Measurements from ENCODE around the gene ELL.

Gene ELL

DNA sequence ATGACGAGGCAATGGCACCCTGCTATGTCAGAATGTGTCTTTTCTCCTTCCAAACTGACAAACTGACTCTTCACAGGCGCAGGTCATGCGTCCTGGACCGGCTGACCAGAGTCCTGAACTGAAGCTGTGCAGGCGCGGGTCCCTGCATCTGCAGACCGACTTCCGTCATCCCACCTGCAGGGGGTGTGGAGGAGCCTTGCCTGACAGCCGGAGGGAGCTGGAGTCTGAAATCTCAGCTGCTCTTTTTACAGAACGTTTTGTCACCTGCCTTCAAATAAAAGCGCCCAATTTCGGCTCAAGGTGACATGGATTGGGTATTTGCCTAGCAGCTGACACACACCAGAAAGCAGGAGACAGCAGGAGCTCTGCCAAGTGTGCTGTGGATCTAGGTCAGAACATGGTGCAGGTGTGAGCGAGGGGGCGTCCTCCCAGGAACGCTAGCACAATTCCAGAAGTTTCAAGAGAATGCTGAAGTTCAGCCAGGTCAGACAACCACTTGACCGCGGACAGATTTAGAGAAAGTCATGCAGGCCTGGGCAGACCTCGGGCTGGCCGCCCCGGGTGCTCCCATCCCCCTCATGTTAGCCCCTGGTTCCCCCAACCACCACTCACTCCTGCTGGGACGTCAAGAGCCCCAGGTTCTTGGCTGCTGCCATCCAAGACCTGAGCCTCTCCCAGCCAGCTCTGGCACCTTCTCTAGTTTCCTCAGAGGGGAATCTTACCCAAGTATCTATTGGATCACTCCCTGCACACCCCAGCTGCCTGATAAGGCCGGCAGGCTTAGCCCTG lies 32.8 kb downstream of the ELL start:
- DNase-seq (ENCODE audit: low read depth), result no peak

DNA sequence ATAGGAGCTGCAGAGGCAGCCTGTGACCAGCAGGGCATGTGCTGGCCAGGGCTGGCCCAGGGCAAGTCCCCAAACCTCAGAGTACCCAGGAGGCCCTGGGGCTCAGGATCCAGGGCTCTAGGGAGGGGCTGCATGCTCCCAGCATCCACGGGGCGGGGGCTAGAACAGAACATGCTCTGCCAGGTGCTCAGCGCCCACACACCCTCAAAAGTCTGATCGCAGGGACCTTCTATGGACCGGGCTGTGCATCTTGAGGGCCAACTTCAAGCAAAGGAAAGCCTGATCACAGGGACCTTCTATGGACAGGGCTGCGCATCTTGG lies 33.5 kb downstream of the ELL start:
- no peak for DNase-seq (ENCODE audit: low read depth)

DNA sequence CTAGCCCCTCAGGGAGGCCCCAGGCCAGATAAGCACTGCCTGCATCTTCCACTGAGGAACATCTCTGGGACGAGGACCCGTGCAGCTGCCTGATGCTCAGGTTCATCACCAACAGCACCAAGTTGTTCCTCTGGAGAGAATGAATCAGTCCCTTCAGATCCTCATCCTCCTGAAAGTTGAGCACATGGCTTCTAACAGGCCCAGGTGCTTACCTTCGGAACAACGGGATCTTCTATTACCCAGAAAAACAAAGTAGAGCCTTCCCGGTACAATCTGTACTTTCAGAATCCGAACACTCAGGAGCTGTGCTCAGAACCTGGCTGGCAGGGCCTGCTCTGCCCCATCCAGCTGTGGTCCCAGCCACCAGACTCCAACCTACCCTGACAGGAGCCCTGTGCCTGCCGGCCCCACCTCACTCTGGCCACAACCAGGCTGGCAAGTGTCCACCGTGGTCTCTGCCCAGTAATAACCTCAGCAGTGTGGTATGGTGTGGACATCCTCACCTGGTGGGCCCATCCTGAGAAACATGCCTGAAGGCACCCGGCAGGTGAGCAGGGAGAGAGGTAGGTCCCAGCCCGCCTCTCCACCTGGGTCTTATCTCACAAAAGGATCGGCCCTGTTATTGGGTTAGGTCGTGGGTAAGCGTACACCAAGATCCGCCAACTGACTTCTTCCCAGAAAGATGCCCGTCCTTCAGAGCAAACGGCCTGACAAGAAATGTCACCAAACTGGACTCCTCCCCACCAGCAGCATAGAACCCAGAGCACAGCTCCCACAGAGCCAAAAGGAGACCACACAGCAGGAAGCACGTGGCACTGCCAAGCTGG lies 34.1 kb downstream of the ELL start:
- DNase-seq (ENCODE audit: low read depth), result no peak

DNA sequence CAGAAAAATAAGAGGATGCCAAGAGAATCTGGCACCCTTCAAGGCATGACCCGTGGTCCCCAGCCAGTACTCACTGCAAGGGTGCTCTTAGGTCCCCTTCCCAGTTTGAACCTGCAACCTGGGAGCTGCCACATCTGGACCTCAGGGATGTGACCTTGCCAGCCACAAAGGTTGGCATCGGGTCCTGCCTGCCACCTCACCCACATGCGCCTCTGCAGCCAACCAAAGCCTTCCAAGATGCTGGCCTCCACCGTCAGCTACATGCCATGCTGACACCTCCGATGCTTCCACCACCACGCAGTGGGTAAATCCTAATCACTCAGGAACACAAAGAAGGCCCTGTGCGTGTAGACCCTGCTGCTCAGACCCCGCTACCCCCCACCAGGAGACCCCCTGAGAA lies 35.1 kb downstream of the ELL start:
- no peak for DNase-seq (ENCODE audit: low read depth)

DNA sequence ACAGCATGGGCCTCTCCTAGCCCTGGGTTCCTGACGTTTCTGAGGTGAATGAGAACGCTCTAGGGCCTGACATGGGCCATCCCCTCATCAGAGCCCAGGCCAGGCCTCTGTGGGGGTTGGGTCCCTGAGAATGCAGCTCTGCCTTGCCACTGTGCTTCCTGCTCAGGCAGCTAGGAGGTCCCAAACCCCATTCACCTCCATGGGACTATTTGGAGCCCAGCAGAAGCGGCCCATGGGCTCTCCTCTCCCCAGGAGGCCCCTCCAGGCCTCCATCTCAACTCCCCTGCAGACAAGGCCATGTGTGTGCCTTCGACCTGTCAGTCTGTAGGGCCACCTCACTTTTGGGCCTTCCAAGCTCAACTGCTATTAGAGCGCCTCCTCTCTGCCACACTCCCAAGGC lies 36.9 kb downstream of the ELL start:
- DNase-seq (ENCODE audit: low read depth), result no peak

DNA sequence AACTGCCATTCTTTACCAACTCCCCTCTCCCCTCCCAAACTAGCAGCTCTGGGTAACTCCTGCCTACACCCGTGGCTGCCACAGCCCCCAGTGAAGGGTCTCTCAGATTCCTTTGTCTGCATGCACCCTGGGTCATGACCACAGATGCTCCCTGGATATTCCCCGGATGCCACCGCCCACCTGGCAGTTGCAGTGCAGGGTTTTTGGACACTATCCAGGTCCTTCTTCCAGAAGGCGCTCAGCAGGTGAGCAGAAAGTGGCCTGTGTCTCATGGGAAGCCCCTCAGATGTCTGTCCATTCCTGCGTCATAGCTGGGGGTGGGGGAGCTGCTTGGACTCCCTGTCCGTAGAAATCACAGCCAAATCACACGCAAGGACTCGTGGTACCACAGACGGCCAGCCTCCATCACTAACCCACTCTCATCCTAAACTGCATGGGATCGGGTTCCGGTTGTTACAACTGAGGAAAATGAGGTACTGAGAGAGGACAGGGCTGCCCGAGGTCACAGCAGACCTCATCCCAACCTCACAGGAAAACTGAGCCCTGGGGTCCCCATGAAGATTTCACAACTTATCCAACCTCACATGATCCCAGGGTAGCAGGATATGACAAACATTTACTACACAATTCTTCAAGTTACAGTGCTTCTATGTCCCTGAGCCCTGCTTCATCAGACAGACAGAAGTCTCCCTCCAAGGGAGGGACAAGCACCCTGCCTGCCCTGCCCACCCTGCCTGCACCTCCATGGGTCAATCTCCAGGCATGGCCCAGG lies 38.6 kb downstream of the ELL start:
- no peak for DNase-seq (ENCODE audit: low read depth)

DNA sequence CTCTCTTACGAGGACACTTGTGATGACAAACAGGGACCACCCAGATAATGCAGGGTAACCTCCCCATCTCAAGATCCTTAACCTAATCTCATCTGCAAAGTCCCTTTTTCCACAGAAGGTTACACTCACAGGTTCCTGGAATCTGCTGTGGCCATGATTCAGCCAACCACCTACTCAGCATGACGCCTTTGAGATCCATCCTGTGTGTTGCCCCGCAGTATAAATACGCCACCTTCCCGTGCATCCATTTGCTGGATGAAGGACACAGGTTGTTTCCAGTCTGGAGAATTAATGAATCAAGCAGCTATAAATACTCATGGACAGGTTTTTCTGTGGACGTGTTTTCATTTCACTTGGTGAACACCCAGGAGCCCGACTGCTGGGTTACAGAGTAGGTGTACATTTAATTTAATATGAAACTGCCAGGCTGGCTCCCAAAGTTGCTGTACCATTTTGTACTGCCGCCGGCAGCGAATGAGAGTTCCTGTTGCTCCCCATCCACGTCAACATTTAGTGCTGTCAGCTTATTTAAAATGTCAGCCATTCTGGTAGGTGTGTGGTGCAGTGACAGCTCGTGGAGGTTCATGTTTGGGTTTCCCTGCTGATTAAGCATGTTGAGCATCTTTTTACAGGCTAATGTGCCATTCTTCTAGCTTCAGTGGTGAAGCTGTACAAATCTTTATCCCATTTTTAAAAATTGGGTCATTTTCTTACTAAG lies 40.2 kb downstream of the ELL start:
- DNase-seq (ENCODE audit: low read depth), result no peak

DNA sequence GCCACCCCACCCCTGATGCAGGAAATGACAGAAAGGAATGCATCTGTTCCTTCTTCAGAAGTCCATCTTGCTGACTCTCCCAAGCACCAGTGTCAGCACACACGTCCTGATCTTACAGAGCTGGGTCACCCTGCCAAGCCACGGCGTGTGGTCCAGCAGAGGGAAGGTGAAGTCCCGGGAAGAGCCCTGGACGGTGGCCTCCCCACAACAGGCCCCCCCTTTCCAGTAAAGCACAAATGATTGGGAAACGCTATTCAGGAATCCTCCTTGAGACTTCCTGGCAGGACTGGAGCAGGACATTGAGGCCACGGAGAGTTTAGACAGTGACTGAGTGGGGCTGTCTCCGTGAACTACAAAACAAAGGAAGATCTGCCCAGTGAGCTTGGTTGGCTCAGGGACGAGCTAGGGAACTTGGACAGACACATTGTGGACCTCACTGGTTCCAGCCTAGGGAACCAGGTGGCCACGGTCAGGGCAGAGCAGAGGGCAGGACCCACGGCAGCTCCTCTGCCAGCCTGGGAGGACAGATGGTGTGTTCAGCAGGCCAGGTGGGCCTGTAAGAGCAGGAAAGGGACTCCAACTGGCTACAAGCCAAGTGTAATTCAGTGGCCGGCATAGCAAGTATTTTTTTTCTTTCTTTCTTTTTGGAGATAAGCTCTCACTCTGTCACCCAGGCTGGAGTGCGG lies 41.7 kb downstream of the ELL start:
- DNase-seq (ENCODE audit: low read depth), result no peak

DNA sequence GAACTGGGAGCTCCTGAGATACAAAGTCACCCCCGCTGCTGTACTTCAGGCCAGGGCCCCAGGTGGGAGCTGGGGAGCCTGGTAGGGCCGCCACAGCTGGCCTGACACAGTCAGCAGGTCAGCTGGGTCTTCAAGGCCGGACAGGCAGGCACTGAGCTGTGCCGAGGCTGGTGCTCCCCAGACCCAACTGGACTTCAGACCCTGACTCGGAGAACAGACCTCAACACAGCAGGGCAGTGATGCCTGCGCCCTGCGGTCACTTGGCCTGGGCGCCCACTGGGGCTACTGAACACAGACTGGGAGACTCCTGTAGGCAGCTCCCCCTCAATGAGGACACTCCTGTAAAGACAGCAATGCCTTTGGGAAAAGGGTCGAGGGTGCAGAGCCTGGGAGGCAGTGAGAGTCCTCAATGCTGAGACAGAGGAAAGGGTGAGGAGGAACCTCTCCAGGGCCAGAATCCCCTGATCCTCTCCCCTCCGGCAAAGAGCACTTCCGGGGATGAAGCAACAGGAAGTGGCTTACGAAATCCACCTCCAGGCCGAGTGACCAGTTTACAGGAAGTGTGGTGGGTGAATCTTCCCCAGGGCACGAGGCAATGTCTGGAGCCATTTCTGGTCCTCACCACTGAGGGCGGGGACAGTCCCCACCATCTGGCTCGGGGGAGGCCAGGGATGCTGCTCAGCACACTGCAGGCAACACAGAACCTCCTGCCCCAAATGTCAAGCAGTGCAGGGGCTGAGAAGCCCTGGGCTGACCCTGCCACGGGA lies 43.1 kb downstream of the ELL start:
- peak; percentile 44 for DNase-seq (ENCODE audit: low read depth)

DNA sequence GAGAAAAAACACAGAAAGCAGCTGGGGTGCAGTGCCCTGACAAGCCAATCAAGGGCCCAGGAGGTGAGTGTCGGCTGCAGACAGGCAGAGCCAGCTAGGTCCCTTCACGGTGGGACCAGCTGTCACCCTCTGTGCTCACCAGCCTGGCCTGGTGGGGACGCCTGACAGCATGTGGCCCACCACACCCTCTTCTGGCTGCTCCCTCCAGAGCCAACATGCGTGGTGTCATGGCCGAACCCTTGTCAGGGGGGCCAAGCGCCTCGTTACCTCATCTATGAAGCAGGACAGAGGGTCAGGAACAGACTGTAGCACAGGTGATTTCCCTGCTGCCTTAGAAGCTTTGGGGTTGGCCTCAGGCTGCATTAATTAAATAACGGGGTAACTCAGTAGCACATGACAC lies 43.9 kb downstream of the ELL start:
- no peak for DNase-seq (ENCODE audit: low read depth)

DNA sequence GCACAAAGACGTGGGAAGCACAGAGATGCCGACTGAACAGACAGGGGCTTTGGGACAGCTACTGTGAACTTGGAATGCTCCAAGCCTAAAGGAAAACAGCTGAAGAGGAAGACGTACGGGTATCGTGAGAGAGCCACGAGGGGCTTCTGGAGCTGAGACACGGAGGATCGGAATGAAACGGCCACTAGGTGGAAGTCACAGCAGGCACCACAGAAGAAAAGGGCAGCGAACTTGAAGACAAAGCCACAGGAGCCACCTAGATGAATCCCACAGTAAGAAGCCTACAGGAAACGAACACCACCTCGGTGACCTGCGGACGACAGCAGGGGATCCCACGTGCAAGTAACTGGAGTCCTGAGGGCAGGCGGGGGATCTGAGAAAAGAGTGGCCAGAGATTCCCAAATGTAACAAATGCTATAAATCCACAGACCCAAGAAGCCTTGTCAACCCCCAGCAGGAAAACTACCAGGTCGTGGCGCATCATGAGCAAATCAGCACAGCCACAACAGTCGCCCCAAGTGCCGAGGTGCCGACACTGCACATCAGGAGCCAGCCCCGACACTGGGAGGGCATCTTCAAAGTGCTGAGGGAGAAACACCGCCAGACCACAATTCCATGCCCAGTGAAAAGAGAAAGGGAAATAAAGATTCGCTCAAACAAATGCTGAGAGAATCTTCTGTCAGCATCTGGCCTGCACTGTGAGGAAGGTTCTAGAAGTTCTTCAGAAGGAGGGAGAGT lies 44.7 kb downstream of the ELL start:
- DNase-seq (ENCODE audit: low read depth), result no peak

DNA sequence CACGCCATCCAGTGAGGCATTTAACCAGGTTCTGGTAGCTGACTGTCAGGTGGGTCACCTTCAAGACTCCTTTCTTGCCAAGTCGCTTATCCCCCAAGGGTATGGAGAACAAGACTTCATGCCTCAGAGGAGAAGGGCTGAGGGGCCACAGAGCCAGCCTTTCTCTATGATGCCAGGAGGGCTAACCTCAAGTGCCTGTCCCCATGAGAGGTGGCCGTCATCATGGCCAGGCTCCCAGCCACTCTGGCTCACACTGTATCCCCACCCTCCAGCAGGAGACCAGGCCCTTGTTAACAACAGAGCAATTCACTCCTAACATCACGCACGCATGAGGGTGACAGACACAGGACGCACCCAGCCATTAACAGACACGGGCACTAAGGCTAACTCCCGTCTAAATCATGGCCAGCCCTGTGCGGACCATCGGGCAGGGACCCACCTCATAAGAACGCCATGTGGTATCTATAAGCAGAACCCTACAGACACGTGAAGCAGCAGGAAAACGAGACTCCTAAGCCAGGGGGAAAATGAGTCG lies 45.3 kb downstream of the ELL start:
- DNase-seq (ENCODE audit: low read depth), result no peak

DNA sequence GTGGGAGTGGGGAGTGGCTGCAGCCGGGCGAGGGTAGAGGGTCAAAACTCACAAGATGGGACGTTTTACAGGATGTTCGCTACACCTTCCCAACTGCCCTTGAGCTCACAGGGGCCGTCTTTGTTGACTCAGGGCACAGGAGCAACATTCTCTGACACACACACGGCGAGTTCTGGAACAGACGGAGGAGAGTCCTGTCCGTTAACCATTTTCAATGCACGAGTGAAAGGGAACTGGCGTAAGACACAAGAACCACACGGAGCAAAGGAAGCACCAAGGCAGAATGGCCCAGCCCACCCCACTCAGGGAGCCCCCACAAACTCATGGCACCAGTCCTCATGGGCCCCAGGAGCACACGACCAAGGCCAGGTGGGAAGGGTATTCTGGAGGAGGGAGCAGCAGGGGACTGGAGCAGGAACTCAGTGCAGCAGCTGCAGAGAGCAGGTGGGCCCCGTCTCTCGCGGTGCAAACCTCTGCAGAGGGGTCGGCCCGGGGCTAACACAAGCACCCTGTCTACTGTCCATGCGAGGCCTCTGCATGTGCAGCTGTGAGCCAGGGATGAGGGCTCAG lies 46.0 kb downstream of the ELL start:
- DNase-seq (ENCODE audit: low read depth), result no peak

DNA sequence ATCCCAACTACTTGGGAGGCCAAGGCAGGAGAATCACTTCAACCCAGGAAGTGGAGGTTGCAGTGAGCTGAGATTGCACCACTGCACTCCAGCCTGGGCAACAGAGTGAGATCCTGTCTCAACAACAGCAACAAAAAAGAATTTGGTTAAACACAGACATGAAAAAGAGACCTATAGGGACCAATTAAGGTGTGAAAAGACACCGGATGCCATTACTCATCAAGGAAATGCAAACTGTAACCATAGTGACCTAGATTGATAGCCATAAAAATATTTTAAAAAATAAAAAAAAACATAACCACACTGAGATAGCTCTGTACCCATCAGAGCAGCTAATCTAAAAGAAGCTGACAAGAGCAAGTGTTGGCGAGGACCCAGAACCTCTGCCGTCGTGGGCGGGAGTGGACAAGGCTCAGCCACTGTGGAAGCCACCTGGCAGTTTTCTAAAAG lies 46.8 kb downstream of the ELL start:
- DNase-seq (ENCODE audit: low read depth), result no peak

DNA sequence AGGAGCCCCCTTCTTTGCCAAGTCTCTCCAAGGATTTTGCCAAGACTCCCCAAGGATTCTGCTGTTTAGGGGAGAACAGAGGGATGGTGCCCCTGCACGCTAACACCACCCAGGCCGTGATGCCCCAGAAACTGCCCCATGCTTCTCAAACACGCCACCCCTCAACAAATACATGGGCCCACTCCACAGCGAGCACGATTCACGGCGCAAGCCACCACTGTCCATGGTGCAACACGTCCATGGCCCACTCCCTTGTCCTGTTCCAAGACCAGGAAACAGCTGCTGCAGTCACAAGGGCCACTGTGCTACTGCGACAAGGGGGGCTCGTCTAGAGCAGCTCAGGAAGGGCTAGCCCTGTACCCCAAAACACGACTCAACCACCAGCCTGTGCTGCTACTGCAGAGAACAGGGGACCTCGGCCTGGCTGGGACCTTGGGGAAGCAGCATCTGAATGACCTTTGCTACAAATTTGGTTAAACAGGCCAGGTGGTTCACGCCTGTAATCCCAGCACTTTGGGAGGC lies 47.4 kb downstream of the ELL start:
- no peak for DNase-seq (ENCODE audit: low read depth)

DNA sequence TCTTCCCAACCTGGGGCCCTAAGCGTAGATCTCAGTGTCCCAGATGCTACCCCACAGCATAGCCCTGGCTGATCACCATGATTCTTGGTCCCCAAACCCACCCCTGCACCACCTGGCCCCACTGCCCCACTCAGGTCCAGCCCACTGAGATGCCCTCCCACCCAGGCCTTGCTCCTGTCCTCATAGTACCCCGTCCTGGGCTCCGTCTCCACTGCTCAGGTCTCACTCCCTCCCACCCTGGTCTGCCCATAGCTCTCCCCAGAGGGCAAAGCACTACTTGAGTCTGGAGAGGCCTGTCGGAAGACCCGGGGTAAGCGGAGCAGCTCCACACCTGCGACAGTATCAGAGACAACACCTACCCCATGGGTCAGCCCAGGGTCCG lies 48.2 kb downstream of the ELL start:
- DNase-seq (ENCODE audit: low read depth), result no peak

DNA sequence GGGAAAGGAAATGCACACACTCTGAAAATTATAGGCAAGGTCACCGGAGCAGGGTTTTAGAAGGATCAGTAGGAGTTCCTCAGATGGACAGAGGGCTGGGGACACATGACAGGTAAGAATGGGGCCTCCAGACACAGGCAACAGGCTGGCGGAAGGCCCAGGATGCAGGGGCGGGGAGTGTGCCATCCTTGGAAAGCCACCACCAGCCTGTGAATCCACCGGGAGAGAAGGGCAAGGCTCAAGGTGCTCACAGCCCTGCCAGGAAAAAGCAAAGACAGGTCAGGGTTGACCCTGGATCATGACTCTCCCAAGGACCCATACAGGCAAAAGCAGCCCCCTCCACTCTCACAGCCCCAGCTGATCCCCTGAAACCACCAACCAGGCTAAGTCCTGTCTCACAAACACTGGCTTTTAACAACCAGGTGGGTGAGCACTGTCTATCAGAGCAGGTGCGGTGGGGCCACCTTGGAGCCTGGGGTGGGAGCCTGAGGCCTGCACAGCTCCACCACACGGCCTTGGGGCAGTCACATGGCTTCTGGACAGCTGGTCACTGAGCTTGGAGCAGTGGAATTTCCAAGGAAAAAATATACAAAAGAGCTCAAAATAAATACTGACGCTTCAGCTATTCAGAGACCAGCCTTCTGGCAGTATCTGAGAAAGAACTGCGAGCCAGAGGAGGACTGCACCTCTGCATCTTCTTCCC lies 48.7 kb downstream of the ELL start:
- DNase-seq (ENCODE audit: low read depth), result no peak

DNA sequence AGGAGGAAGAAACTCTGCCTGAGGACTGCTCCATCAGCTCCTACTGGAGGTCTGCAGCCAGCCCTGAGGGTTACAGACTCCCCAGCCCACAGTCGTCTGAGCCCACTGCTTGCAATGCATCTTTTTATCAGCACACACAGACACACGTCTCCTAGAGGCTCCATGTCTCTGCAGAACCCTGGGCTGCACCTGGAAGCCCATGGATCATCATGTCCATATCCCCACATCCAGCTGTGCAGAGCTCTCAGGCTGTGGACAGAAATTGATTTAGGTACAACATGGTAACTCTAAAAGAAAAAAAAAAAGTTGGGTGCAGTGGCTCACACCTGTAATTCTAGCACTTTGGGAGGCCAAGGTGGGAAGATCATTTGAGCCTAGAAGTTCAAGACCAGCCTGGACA lies 51.1 kb downstream of the ELL start:
- no peak for DNase-seq (ENCODE audit: low read depth)
